GM12801 (cell line): Measurements from ENCODE around the gene SDS.

Experiments
- TF ChIP-seq, protein P1 (sequence below): IDR thresholded peaks from one replicate; pipeline ENCODE4 v1.5.1; 2011; ENCODE audit warnings: control low read depth; ENCODE audit not compliant: insufficient read length; ENCODE audit errors: extremely low read depth

Gene SDS

DNA sequence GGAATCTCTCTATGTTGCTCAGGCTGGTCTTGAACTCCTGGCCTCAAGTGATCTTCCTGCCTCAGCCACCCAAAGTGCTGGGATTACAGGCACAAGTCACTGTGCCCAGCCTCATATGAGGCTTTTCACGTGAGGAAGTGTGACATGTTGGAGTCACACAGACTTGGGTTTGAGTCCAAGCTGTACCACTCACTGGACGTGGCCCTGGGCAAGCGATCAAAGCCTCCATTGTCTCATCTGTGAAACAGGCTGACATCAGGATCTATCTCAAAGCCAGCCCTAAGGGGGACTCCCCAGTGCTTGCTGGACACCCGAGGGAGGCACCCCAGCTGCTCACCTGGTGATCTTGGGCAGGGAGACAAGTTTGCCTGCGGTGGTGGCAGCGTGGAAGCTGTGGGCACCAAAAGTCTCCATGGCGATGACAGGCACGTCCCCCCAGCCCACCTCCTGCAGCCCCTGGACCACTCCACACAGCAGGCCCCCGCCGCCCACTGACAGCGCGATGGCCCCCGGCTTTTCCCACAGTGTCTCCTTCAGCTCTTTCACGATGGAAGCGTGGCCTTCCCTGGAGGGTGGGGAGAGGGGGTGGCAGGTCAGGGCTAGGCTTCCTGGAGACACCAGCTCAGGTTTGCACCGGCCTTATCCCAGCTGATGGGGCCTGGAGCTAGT, 6.7 kb downstream of the SDS start:
- TF ChIP-seq, protein P1, sequence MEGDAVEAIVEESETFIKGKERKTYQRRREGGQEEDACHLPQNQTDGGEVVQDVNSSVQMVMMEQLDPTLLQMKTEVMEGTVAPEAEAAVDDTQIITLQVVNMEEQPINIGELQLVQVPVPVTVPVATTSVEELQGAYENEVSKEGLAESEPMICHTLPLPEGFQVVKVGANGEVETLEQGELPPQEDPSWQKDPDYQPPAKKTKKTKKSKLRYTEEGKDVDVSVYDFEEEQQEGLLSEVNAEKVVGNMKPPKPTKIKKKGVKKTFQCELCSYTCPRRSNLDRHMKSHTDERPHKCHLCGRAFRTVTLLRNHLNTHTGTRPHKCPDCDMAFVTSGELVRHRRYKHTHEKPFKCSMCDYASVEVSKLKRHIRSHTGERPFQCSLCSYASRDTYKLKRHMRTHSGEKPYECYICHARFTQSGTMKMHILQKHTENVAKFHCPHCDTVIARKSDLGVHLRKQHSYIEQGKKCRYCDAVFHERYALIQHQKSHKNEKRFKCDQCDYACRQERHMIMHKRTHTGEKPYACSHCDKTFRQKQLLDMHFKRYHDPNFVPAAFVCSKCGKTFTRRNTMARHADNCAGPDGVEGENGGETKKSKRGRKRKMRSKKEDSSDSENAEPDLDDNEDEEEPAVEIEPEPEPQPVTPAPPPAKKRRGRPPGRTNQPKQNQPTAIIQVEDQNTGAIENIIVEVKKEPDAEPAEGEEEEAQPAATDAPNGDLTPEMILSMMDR, result no peak

DNA sequence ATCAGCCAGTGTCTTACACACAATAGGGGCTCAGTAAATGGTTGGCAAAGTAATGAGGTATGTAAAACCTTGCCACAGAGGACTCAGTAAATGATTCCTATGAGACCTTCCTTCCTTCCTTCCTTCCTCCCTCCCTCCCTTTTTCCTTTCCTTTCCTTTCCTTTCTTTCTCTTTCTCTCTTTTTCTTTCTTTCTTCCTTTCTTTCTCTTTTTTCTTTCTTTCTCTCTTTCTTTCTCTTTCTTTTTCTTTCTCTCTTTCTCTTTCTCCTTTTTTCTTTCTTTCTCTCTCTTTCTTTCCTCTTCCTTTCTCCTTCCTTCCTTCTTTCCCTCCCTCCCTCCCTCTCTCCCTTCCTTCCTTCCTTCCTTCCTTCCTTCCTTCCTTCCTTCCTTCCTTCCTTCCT, 7.5 kb downstream of the SDS start:
- TF ChIP-seq, protein P1, result no peak

DNA sequence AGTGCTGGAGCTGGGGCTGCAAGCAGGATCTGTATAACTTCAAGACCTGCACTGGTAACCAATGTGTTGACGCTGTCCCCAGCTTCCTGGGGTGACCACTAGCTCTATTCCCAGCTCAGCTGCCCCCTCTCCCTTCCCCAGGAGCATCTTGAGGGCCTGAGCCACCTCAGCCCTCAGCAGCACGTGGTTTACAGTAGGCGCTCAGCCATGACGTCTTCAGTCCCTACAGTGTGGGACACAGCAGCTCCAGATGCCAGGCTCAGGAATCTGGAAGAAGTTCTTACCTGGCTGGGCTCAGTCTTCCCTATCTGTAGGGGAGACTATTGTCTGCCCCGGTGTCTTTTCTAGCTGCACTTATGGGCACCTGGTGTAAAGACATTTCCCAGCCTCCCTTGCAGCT, 8.6 kb downstream of the SDS start:
- TF ChIP-seq, protein P1, result no peak

DNA sequence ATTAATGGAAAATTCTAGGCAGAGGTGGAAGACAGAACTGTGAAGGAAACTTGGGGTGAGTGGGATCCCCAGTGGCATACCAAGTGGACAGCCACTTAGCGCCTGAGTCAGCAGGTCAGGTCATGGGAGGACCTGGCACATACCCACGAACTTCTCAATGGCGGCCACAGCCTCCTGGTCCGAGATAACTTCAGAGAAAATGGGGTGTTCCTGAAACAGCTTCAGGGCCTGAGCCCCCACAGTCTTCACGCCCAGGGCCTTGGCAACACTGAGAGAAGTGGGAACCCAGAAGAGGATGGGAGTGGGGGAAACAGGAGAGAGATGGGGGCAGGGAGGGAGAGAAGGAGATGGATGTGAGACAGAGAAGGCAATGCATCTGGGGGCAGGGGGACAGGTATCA, 9.9 kb downstream of the SDS start:
- TF ChIP-seq, protein P1, result no peak

DNA sequence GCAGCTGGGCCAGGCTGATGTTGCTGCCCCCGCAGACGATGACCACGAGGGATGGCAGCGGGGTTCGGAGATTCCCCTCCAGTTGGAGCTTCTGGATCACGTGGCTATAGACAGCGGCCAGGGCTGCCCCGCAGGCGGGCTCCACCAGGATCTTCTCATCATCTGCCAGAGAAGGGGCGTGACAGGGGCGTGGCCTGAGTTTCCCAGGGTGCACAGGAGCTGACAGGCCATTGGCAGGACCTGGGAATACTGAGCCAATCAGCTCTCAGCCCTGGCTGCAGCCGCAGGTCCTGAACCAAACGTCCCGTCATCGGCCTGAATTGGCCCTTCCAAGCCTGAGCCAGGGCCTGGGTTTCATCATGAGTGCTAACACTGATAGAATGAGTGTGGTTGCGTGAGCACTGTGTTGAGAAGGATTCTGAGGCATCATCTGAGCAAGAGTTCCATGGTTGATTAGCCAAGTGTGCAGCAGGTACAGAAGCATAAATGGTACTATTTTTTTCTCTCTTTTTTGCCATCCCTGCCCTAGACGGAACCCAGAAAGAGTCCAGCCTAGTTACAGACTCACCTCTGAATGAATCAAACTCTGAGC, 10.6 kb downstream of the SDS start:
- TF ChIP-seq, protein P1, result no peak

DNA sequence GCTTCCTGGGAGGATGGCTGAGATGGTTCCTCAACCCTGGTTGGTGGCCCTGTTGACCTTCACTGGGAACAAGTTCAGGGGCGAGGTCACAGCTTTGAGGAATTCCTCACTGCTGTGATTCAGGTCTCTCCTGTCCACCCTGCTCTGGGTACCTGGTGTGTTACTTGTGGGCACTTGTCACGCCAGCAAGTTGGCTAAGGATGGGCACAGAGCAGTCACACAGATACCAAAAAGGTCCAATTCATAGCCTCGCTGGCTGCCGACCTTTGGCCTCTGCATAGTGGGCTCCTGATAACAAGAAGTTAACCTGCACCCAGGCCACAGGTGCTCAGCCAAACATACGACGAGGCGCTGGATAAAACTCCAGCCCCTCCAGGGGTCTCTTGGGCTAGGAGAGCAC, 11.2 kb downstream of the SDS start:
- TF ChIP-seq, protein P1, result no peak

DNA sequence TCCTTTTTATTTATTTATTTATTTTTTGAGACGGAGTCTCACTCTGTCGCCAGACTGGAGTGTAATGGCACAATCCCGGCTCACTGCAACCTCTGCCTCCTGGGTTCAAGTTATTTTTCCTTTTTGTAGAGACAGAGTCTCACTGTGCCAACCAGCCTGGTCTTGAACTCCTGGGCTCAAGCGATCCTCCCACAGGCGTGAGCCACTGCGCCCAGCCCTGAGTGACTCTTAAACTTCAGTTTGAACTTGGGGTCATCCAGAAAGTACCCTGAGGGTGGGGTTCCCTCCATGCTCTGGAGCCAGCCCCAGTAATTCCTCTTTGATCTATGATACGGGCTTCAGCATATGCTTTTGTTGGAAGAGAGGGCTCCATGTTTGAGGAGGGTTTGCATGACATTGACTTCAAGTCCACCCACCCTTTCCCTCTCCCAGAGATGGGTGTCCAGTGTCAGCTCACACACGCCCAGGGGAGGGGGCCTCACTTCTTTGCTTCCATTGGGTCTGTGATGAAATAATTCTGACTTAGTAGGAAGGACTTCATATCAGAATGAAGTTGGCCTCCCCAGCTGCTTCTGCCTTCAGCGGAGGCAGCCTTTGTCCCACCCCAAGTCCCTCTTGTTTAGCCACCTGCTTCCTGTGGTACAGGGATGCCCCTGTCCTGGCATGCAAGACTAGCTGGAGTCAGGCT, 11.9 kb downstream of the SDS start:
- TF ChIP-seq, protein P1, result no peak
